Stimulated activated naive CD8-positive, alpha-beta T cell treated with anti-CD3 and anti-CD28 coated beads, Interleukin-15, Interleukin-2, amounts not matched to agents 100 ng/mL and 50 ng/mL, for 24 hours (primary cell): ENCODE results near the gene AEBP2.
"Not testable (repeated sequence)": the region's sequence is repeated elsewhere in the genome, so short reads cannot be mapped to it uniquely, and the experiment has no call there.

Source experiments
- H3K27ac Mint-ChIP-seq: one replicate; pipeline ENCODE4 v1.8.0; 2021; ENCODE audit warnings: mild to moderate bottlenecking, mixed read lengths
- H3K27me3 Mint-ChIP-seq: one replicate; pipeline ENCODE4 v1.8.0; 2021; ENCODE audit warnings: mixed read lengths
- H3K36me3 Mint-ChIP-seq: one replicate; pipeline ENCODE4 v1.8.0; 2021; ENCODE audit warnings: low read depth, mixed read lengths
- H3K4me1 Mint-ChIP-seq: one replicate; pipeline ENCODE4 v1.8.0; 2021; ENCODE audit warnings: low read depth, mixed read lengths
- H3K4me3 Mint-ChIP-seq: one replicate; pipeline ENCODE4 v1.8.0; 2021; ENCODE audit warnings: mild to moderate bottlenecking, mixed read lengths
- H3K9me3 Mint-ChIP-seq: one replicate; pipeline ENCODE4 v1.8.0; 2021; ENCODE audit warnings: mixed read lengths

The AEBP2 gene, protein sequence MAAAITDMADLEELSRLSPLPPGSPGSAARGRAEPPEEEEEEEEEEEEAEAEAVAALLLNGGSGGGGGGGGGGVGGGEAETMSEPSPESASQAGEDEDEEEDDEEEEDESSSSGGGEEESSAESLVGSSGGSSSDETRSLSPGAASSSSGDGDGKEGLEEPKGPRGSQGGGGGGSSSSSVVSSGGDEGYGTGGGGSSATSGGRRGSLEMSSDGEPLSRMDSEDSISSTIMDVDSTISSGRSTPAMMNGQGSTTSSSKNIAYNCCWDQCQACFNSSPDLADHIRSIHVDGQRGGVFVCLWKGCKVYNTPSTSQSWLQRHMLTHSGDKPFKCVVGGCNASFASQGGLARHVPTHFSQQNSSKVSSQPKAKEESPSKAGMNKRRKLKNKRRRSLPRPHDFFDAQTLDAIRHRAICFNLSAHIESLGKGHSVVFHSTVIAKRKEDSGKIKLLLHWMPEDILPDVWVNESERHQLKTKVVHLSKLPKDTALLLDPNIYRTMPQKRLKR

GRCh38 chr12:19439059-19440018 lies at the start of gene AEBP2:
Gene AEBP2, plus strand, starts transcription at chr12:19439492. Its CDS starts 208 bp downstream, at chr12:19439700.
- H3K9me3 Mint-ChIP-seq = no peaks in the 10 kb centered on the region
- H3K27ac Mint-ChIP-seq = peak within 1 kb of the TSS; percentile 93
- peak within 1 kb of the TSS; percentile 96 for H3K4me3 Mint-ChIP-seq
- peaks cover 23% of the 10 kb centered on the region for H3K36me3 Mint-ChIP-seq
- peaks cover 55% of the 10 kb centered on the region for H3K4me1 Mint-ChIP-seq
- H3K27me3 Mint-ChIP-seq = no peaks in the 10 kb centered on the region

GRCh38 chr12:19390051-19390598 lies 49.2 kb upstream of the AEBP2 start:
- no peak overlapping the region for H3K4me3 Mint-ChIP-seq
- H3K27ac Mint-ChIP-seq = no peak overlapping the region
- no peaks in the 10 kb centered on the region for H3K4me1 Mint-ChIP-seq
- no peaks in the 10 kb centered on the region for H3K36me3 Mint-ChIP-seq
- H3K27me3 Mint-ChIP-seq = no peaks in the 10 kb centered on the region
- no peaks in the 10 kb centered on the region for H3K9me3 Mint-ChIP-seq

DNA sequence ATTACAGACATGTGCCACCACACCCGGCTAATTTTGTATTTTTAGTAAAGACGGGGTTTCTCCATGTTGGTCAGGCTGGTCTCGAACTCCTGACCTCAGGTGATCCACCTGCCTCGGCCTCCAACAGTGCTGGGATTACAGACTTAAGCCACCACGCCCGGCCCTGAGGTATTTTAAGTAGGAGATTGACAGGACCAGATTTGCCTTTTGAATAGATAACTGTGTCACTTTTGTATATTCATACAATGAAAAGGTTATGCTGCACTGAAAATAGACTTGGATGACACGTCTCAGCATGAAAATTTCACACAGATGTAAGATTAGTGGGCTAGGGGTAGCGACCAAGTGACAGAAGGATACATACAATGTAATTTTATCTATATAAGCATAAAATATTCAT lies 46.6 kb upstream of the AEBP2 start:
- not testable (repeated sequence) for H3K27ac Mint-ChIP-seq, H3K27me3 Mint-ChIP-seq, H3K9me3 Mint-ChIP-seq, H3K36me3 Mint-ChIP-seq, H3K4me1 Mint-ChIP-seq, H3K4me3 Mint-ChIP-seq

GRCh38 chr12:19394385-19394784 lies 44.9 kb upstream of the AEBP2 start:
- no peak overlapping the region for H3K4me3 Mint-ChIP-seq
- H3K27me3 Mint-ChIP-seq = no peaks in the 10 kb centered on the region
- H3K27ac Mint-ChIP-seq = no peak overlapping the region
- no peaks in the 10 kb centered on the region for H3K4me1 Mint-ChIP-seq
- H3K36me3 Mint-ChIP-seq = no peaks in the 10 kb centered on the region
- H3K9me3 Mint-ChIP-seq = no peaks in the 10 kb centered on the region

- H3K27ac Mint-ChIP-seq = no peak overlapping the region
- no peaks in the 10 kb centered on the region for H3K27me3 Mint-ChIP-seq
- H3K4me3 Mint-ChIP-seq = no peak overlapping the region
- no peaks in the 10 kb centered on the region for H3K4me1 Mint-ChIP-seq
- no peaks in the 10 kb centered on the region for H3K9me3 Mint-ChIP-seq
- no peaks in the 10 kb centered on the region for H3K36me3 Mint-ChIP-seq
Observed at GRCh38 chr12:19397534-19397933, 41.8 kb upstream of the AEBP2 start.

DNA sequence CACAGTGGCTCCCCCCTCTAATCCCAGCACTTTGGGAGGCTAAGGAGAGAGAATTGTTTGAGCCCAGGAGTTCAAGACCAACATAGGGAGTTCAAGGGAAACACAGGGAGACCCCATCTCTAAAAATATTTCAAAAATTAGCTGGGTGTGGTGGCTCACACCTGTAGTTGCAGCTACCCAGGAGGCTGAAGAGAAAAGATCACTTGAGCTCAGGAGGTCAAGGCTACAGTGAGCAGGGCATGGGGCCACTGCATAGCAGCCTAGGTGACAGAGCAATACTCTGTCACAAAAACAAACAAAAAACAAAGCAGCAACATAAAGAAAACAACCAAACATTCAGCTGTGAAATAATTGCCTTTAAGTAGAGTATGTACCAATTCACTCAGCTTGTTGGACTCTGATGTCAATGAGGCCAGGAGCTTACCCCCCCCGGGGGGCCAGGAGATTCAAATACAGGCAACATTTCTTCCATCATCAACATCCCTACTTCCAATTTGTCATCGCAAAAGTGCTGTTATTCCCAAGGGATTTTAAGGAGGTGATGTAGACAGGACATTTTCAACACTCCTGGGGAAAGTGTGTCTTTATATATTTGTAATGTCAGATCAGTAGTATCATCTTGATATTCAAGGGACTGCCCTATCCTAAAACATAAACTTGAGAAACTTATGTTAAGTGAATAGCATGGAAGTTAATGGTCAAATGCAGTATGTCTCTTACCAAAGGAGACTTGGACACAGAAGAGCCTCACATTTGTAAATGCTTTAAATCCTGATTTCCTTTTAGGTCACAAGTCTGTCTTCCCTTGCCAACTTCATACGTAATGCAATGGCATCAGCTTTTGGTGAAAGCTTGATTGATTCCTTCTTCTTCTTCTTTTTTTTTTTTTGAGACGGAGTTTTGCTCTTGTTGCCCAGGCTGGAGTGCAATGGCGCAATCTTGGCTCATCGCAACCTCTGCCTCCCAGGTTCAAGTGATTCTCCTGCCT lies 40.6 kb upstream of the AEBP2 start:
- Mint-ChIP-seq H3K4me3 (no peak overlapping the region), H3K27me3 (no peaks in the 10 kb centered on the region), H3K9me3 (no peaks in the 10 kb centered on the region), H3K27ac (no peak overlapping the region), H3K4me1 (peaks cover 4% of the 10 kb centered on the region), H3K36me3 (no peaks in the 10 kb centered on the region)

DNA sequence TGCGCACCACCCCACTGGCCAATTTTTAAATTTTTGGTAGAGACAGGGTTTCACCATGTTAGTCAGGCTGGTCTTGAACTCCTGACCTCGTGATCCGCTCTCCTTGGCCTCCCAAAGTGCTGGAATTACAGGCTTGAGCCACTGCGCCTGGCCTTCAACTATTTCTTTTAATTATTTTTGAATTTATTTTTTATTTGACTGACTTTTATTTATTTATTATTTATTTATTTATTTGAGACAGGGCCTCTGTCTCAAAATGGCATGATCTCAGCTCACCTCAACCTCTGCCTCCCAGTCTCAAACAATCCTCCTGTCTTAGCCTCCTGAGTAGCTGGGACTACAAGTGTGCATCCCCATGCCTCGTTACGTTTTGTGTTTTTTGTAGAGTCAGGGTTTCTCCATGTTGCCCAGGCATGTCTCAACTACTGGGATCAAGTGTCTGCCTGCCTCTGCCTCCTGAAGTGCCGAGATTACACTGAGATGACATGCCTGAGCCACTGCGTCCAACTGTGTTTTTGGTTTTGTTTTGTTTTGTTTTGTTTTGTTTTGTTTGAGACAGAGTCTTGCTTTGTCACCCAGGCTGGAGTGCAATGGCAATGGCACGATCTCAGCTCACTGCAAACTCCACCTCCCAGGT lies 38.5 kb upstream of the AEBP2 start:
- H3K9me3 Mint-ChIP-seq, H3K36me3 Mint-ChIP-seq, H3K27ac Mint-ChIP-seq, H3K27me3 Mint-ChIP-seq, H3K4me3 Mint-ChIP-seq: not testable (repeated sequence)
- H3K4me1 Mint-ChIP-seq = peaks cover 17% of the 10 kb centered on the region

- Mint-ChIP-seq H3K4me1 (peaks cover 17% of the 10 kb centered on the region), H3K27me3 (no peaks in the 10 kb centered on the region)
Observed at GRCh38 chr12:19402211-19402610, 37.1 kb upstream of the AEBP2 start.

DNA sequence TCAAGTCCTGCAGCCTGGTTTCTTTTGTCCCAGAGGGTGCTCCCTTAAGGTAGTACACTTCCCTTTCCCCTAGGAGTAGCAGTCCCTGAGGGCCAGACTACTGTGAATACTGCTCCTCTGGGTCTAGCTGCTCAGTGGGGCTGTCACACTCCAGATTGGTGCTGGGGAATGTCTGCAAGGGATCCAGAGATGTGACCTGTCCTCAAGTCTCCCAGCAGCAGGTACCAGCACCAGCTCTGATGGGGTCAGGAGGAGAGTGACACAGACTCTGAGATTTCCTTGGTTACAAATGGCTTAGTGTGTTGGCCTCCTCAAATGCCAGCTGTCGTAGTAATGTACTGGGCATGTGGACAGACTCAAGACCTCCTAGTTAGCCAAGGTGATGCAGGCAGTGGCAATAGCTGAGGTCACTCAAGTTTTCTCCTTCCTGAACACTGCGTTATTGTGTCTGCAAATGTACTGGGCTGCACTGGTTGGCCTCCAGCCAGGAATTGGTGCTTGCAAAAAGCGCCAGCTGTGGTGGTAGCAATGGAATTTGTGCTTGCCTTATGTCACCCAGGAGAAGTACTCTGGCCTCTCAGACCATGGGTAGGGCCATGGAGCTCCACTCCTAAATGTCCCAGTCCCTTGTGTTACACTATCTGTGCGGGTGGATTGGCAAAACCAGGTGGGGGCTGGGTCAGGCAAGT lies 36.4 kb upstream of the AEBP2 start:
- H3K27ac Mint-ChIP-seq = no peak overlapping the region
- no peak overlapping the region for H3K4me3 Mint-ChIP-seq
- H3K9me3 Mint-ChIP-seq = peaks cover 6% of the 10 kb centered on the region
- peaks cover 17% of the 10 kb centered on the region for H3K4me1 Mint-ChIP-seq
- H3K36me3 Mint-ChIP-seq = peaks cover 6% of the 10 kb centered on the region
- H3K27me3 Mint-ChIP-seq = no peaks in the 10 kb centered on the region

More at GRCh38 chr12:19402211-19402610, 37.1 kb upstream of the AEBP2 start:
- no peak overlapping the region for H3K4me3 Mint-ChIP-seq
- peaks cover 6% of the 10 kb centered on the region for H3K9me3 Mint-ChIP-seq
- H3K27ac Mint-ChIP-seq = no peak overlapping the region
- H3K36me3 Mint-ChIP-seq = peaks cover 6% of the 10 kb centered on the region

DNA sequence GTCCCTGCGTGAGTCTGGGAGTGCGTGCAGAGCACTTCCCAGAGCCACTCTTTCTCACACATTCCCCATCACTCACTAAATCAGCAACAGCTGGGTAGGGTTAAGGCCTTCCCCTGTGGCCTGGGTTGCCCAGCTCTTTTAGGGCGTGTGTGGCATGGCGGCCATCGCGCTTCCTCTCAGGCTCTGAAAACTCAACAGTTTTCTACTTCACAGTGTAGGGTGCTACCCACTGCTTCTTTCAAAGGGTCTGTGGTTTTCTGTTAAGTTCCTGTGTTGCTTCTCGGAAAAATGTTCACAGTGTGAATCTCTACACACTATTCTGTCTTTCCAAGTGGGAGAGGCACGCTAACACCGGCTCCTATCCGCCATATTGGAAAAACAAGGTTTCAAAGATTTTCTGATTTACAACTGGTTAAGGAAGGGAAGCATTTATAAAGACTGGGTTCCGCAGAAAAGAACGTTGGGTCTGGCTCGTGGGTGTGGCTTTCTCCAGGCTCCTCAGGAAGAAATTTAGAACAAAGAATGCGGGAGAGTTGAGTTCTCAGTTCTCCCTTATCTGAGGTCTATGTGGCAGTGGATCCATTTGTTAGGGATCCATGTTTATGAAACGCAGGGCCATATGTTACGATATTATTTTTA lies 34.9 kb upstream of the AEBP2 start:
- H3K27me3 Mint-ChIP-seq = no peaks in the 10 kb centered on the region
- H3K4me3 Mint-ChIP-seq = peak overlapping the region; percentile 17
- H3K27ac Mint-ChIP-seq = peak overlapping the region; percentile 68
- H3K4me1 Mint-ChIP-seq = peaks cover 17% of the 10 kb centered on the region
- H3K9me3 Mint-ChIP-seq = peaks cover 6% of the 10 kb centered on the region
- peaks cover 6% of the 10 kb centered on the region for H3K36me3 Mint-ChIP-seq

- Mint-ChIP-seq H3K36me3 (peaks cover under 1% of the 10 kb centered on the region), H3K27ac (no peak overlapping the region), H3K4me1 (peaks cover 6% of the 10 kb centered on the region), H3K9me3 (peaks cover 1% of the 10 kb centered on the region), H3K4me3 (no peak overlapping the region), H3K27me3 (no peaks in the 10 kb centered on the region)
Observed at GRCh38 chr12:19409376-19409775, 29.9 kb upstream of the AEBP2 start.

GRCh38 chr12:19410211-19410610 lies 29.1 kb upstream of the AEBP2 start:
- Mint-ChIP-seq H3K36me3 (no peaks in the 10 kb centered on the region), H3K4me1 (no peaks in the 10 kb centered on the region), H3K27ac (no peak overlapping the region), H3K9me3 (no peaks in the 10 kb centered on the region), H3K4me3 (no peak overlapping the region), H3K27me3 (no peaks in the 10 kb centered on the region)
